PC-9 (cell line): Measurements from ENCODE around the gene C1orf105. TPM values are rescaled to one million over a fixed set of nuclear protein-coding genes. Genes with fewer than 3 reads are reported as not detected.

Experiments
- BruUV-seq: library from RNA; stranded (reverse); fragments of 400-500 nt; replicated peaks from 2 replicates; lab custom pipeline; 2021; lab: Mats Ljungman, UMichigan
- CTCF ChIA-PET: fragments of 300-600 bp; sonication (Branson Sonifier 250); formaldehyde crosslinking; loops from one replicate; lab custom pipeline; 2022; ENCODE audit warnings: antibody characterized with exemption; lab: Charles Lee
- POLR2A ChIA-PET: fragments of 300-600 bp; sonication (Branson Sonifier 250); formaldehyde crosslinking; loops from one replicate; lab custom pipeline; 2022; ENCODE audit warnings: antibody characterized with exemption; ENCODE audit not compliant: unreplicated experiment; lab: Charles Lee
- DNase-seq, 2 experiments: peaks; one replicate each; pipeline versions ENCODE4 v3.0.0 to v3.0.0-alpha.2; 2015 to 2022; ENCODE audit warnings: mixed read lengths in 1 of 2
- H2AFZ ChIP-seq: fragments of 200-600 bp; sonication (generic); 2 replicates; pipeline ENCODE4 v1.8.1; 2017; ENCODE audit warnings: antibody characterized with exemption
- H3F3A ChIP-seq: fragments of 200-600 bp; sonication (generic); 2 replicates; pipeline ENCODE4 v1.8.1; 2017; ENCODE audit warnings: antibody characterized with exemption, mild to moderate bottlenecking, low read depth; ENCODE audit not compliant: insufficient read depth
- H3K27ac ChIP-seq: fragments of 200-600 bp; sonication (generic); 2 replicates; pipeline ENCODE4 v1.6.1; 2016; ENCODE audit warnings: mixed run types
- H3K27me3 ChIP-seq: fragments of 200-600 bp; sonication (generic); 2 replicates; pipeline ENCODE4 v1.6.1; 2016; ENCODE audit warnings: low read depth, mixed run types; ENCODE audit not compliant: insufficient read depth
- H3K36me3 ChIP-seq: fragments of 200-600 bp; sonication (generic); 2 replicates; pipeline ENCODE4 v1.6.1; 2016; ENCODE audit warnings: low read depth, mixed run types
- H3K4me1 ChIP-seq: fragments of 200-600 bp; sonication (generic); replicated peaks from 2 replicates; pipeline ENCODE4 v1.6.1; 2016; ENCODE audit warnings: mixed run types; ENCODE audit not compliant: insufficient read depth
- H3K4me2 ChIP-seq: fragments of 200-600 bp; sonication (generic); 2 replicates; pipeline ENCODE4 v1.6.1; 2017; ENCODE audit warnings: mixed run types
- H3K4me3 ChIP-seq: fragments of 200-600 bp; sonication (generic); 2 replicates; pipeline ENCODE4 v1.6.1; 2016; ENCODE audit warnings: mixed run types
- H3K79me2 ChIP-seq: fragments of 200-600 bp; sonication (generic); 2 replicates; pipeline ENCODE4 v1.6.1; 2017; ENCODE audit warnings: low read depth, mixed run types
- H3K9me2 ChIP-seq: fragments of 200-600 bp; sonication (generic); 2 replicates; pipeline ENCODE4 v1.8.1; 2017; ENCODE audit warnings: mild to moderate bottlenecking; ENCODE audit not compliant: insufficient read depth
- H3K9me3 ChIP-seq: fragments of 200-600 bp; sonication (generic); 2 replicates; pipeline ENCODE4 v1.8.1; 2016; ENCODE audit warnings: low read depth; ENCODE audit not compliant: insufficient read depth
- H4K20me1 ChIP-seq: fragments of 200-600 bp; sonication (generic); 2 replicates; pipeline ENCODE4 v1.8.1; 2017; ENCODE audit not compliant: insufficient read depth
- EZH2 ChIP-seq: fragments of 200-600 bp; sonication (generic); IDR thresholded peaks from 2 replicates; pipeline ENCODE4 v1.8.0; 2017; ENCODE audit warnings: antibody characterized with exemption, low read depth
- intact Hi-C: fragments of 100-400 bp; cut with micrococcal nuclease; formaldehyde crosslinking; loops from one replicate; pipeline ENCODE4 v1.10.0; 2022; ENCODE audit not compliant: unreplicated experiment
- total RNA-seq: library from RNA; stranded (reverse); gene quantifications from 2 replicates; pipeline ENCODE4 v1.2.3, GENCODE V29; 2021
- TF ChIP-seq, protein P1 (sequence below): fragments of 200-600 bp; sonication (generic); conservative IDR thresholded peaks from 2 replicates; pipeline ENCODE4 v1.6.1; 2017; ENCODE audit warnings: mixed run types, antibody characterized with exemption, mild to moderate bottlenecking, moderate library complexity

Gene C1orf105
- total RNA-seq, 1 experiment from 2014 or later, result not detected

DNA sequence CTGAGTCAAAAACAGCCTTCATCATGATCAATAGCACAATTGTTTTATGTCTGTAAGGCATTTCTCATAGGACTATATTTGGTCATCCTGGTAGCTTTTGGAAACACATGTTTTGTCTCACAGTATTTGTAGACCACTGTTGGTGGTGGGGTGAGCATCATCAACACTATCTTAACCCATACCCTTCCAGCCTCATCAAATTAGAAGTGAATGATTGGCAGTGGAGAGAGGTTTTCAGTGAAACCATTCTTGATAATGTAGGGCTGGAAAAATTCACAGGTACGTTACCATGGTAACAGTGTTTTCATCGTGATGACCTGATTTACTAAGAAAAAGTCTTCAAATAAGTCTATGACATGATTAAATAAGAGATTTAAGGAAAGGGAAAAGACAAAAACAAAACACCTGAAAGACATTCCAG lies 45.3 kb upstream of the C1orf105 start:
- POLR2A ChIA-PET, result no interaction called here

DNA sequence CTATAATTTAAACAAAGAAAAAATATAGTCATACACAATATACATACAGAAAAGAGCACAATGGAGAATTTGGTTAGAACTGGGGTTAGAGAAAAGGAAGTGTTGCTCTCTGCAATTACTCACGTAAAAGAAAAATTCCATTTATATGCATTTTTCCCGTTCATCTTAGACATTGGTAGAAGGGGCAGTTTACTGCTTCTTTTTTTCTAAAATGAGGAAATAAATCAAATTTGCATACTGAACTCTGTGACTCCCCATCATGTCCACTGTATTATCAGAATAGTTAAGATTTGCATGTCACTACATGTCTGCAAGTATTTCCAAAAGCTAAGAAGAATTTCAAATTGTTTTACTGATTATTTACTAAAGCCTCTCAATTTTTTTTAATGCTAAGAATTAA lies 44.1 kb upstream of the C1orf105 start:
- Histone ChIP-seq H3K9me3 (no peaks in the 10 kb centered on the region), H3K36me3 (no peaks in the 10 kb centered on the region), H3K4me3 (no peak overlapping the region), H3K9me2 (no peaks in the 10 kb centered on the region), H3K4me2 (no peak overlapping the region), H3K27ac (no peak overlapping the region), H3K27me3 (no peaks in the 10 kb centered on the region), H4K20me1 (no peaks in the 10 kb centered on the region), H2AFZ (no peak overlapping the region), H3K79me2 (no peaks in the 10 kb centered on the region), H3F3A (no peaks in the 10 kb centered on the region), H3K4me1 (no peaks in the 10 kb centered on the region)
- BruUV-seq, result no TSS peak
- TF ChIP-seq EZH2, result no peak
- TF ChIP-seq, protein P1, sequence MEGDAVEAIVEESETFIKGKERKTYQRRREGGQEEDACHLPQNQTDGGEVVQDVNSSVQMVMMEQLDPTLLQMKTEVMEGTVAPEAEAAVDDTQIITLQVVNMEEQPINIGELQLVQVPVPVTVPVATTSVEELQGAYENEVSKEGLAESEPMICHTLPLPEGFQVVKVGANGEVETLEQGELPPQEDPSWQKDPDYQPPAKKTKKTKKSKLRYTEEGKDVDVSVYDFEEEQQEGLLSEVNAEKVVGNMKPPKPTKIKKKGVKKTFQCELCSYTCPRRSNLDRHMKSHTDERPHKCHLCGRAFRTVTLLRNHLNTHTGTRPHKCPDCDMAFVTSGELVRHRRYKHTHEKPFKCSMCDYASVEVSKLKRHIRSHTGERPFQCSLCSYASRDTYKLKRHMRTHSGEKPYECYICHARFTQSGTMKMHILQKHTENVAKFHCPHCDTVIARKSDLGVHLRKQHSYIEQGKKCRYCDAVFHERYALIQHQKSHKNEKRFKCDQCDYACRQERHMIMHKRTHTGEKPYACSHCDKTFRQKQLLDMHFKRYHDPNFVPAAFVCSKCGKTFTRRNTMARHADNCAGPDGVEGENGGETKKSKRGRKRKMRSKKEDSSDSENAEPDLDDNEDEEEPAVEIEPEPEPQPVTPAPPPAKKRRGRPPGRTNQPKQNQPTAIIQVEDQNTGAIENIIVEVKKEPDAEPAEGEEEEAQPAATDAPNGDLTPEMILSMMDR, result no peak
- intact Hi-C loops, result no loop called here
- DNase-seq, result no peak
- CTCF ChIA-PET, result no interaction called here
- POLR2A ChIA-PET, result no interaction called here

More for the DNA sequence above, 45.3 kb upstream of the C1orf105 start:
- no peaks in the 10 kb centered on the region for H3K9me3 ChIP-seq
- BruUV-seq, result no TSS peak
- no peak overlapping the region for H3K4me3 ChIP-seq
- H3K4me2 ChIP-seq, result no peak overlapping the region
- H3F3A ChIP-seq, result no peaks in the 10 kb centered on the region
- no peak overlapping the region for H2AFZ ChIP-seq
- H3K27me3 ChIP-seq, result no peaks in the 10 kb centered on the region
- intact Hi-C loops, result no loop called here
- CTCF ChIA-PET, result no interaction called here
- H3K9me2 ChIP-seq, result no peaks in the 10 kb centered on the region
- H3K36me3 ChIP-seq, result no peaks in the 10 kb centered on the region
- no peak for TF ChIP-seq EZH2
- TF ChIP-seq, protein P1, result no peak
- DNase-seq, result no peak
- H4K20me1 ChIP-seq, result no peaks in the 10 kb centered on the region
- no peaks in the 10 kb centered on the region for H3K79me2 ChIP-seq
- H3K27ac ChIP-seq, result no peak overlapping the region
- no peaks in the 10 kb centered on the region for H3K4me1 ChIP-seq

DNA sequence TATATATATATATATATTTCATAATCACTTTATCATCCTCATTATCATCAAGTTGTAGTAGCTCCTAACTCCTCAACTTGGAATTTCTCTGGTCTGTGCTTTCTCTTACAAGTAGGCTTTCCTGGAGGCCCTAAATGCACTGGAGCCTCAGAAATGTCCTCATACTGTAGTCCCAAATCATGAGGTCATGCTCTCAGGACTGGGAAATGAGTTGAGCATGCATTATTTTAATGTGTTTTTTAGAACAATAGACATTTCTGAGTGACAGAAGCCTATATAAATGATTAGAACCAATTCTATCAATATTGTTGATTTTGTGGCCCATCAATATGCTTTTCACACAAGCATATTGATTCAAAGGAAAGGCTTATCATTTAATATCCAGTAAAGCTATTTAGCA lies 42.9 kb upstream of the C1orf105 start:
- Histone ChIP-seq H3K79me2 (no peaks in the 10 kb centered on the region), H3K4me1 (no peaks in the 10 kb centered on the region), H3K9me3 (no peaks in the 10 kb centered on the region), H3K27me3 (no peaks in the 10 kb centered on the region), H4K20me1 (no peaks in the 10 kb centered on the region), H3K27ac (no peak overlapping the region), H3K4me3 (no peak overlapping the region), H3K9me2 (no peaks in the 10 kb centered on the region), H3F3A (no peaks in the 10 kb centered on the region), H2AFZ (no peak overlapping the region), H3K36me3 (no peaks in the 10 kb centered on the region), H3K4me2 (no peak overlapping the region)
- intact Hi-C loops, result no loop called here
- DNase-seq, result no peak
- POLR2A ChIA-PET, result no interaction called here
- CTCF ChIA-PET, result no interaction called here
- no TSS peak for BruUV-seq
- TF ChIP-seq, protein P1, result no peak
- TF ChIP-seq EZH2, result no peak
